Measurements from ENCODE around the gene TNRC6B.

Gene TNRC6B

GRCh38 chr22:40175611-40176244, 2.0 kb upstream of the TNRC6B start:
- TF ChIP-seq, protein P1, sequence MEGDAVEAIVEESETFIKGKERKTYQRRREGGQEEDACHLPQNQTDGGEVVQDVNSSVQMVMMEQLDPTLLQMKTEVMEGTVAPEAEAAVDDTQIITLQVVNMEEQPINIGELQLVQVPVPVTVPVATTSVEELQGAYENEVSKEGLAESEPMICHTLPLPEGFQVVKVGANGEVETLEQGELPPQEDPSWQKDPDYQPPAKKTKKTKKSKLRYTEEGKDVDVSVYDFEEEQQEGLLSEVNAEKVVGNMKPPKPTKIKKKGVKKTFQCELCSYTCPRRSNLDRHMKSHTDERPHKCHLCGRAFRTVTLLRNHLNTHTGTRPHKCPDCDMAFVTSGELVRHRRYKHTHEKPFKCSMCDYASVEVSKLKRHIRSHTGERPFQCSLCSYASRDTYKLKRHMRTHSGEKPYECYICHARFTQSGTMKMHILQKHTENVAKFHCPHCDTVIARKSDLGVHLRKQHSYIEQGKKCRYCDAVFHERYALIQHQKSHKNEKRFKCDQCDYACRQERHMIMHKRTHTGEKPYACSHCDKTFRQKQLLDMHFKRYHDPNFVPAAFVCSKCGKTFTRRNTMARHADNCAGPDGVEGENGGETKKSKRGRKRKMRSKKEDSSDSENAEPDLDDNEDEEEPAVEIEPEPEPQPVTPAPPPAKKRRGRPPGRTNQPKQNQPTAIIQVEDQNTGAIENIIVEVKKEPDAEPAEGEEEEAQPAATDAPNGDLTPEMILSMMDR (conservative IDR thresholded peaks at IDR 0.05; ENCODE audit: control insufficient read depth, insufficient read depth, low read depth, low read length) = no peak
- H3K4me3 ChIP-seq (ENCODE audit: control insufficient read depth, low read depth, low read length) = no peak overlapping the region
- no peak for DNase-seq (ENCODE audit: low read depth)

DNA sequence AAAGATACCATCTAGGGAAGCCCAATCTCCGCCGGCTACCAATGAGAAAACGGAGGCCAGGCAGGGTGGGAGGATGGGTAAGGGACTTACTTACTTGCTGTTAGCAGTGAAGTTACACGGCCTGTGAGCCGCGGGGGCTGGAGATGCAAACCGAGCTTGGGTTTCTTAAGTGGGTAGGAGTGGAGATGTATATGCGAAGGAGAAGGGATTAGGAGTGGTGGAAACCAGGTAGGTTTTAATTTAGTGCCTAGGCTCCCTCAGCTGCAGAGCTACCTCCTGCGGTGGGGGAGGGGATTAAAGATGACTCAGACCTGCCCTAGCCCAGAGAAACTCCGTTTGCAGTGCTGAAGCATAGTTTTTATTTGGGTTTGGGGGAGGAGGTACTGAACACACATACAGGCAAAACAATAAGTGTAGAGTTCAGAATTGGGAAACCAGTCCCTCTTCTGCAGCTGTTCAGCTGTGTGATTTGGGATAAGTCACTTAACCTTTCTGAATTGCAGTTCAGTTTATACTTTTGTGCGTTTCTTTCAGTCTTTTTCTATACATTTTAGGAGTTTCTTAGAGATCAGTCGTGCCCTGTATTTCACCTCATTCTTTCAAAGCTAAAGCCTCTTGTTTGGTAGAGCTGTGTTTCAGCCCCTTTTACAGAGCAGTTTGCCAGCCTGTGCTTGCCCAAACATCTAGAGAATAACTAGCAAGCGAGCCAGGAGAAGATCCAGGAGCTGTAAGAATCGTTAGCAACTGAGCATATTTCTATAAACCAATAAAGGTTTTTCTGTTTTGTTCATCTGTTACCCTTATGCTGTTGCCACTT, 596 bp upstream of the TNRC6B start:
- TF ChIP-seq, protein P1 (conservative IDR thresholded peaks at IDR 0.05; ENCODE audit: control insufficient read depth, insufficient read depth, low read depth, low read length) = no peak

GRCh38 chr22:40178417-40179409, 988 bp downstream of the TNRC6B start:
- H3K4me3 ChIP-seq (ENCODE audit: control insufficient read depth, low read depth, low read length) = peak overlapping the region; percentile 95
- TF ChIP-seq, protein P1 (conservative IDR thresholded peaks at IDR 0.05; ENCODE audit: control insufficient read depth, insufficient read depth, low read depth, low read length) = no peak

More for the DNA sequence above, 596 bp upstream of the TNRC6B start:
- H3K4me3 ChIP-seq (ENCODE audit: control insufficient read depth, low read depth, low read length) = peak overlapping the region; percentile 95
- peak; percentile 74 for DNase-seq (ENCODE audit: low read depth)

DNA sequence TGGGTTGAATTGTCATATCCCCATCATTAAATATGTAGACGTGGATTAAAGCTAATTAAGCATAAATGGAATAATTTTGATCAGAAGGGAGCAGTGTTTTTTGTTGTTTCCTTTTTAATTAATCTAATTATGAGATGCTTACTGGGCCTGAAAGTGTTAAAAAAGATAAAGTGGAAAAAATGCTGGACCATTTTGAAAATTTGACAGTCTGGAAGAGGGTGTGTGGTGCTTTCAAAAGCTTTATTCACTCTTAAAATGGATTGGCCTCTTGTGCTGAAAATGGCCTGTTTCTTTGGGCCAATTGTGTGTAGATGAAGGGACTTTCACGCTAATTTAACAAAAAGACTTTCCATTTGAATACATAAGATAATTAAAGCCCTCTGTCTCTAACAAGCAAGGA, 1.8 kb downstream of the TNRC6B start:
- TF ChIP-seq, protein P1 (conservative IDR thresholded peaks at IDR 0.05; ENCODE audit: control insufficient read depth, insufficient read depth, low read depth, low read length) = no peak
- DNase-seq (ENCODE audit: low read depth) = no peak
- peak overlapping the region; percentile 95 for H3K4me3 ChIP-seq (ENCODE audit: control insufficient read depth, low read depth, low read length)

More at GRCh38 chr22:40178417-40179409, 988 bp downstream of the TNRC6B start:
- DNase-seq (ENCODE audit: low read depth) = peak; percentile 55

- peak overlapping the region; percentile 95 for H3K4me3 ChIP-seq (ENCODE audit: control insufficient read depth, low read depth, low read length)
- TF ChIP-seq, protein P1 (conservative IDR thresholded peaks at IDR 0.05; ENCODE audit: control insufficient read depth, insufficient read depth, low read depth, low read length) = no peak
- DNase-seq (ENCODE audit: low read depth) = peak; percentile 59
Observed at GRCh38 chr22:40180403-40180802, 2.7 kb downstream of the TNRC6B start.

DNA sequence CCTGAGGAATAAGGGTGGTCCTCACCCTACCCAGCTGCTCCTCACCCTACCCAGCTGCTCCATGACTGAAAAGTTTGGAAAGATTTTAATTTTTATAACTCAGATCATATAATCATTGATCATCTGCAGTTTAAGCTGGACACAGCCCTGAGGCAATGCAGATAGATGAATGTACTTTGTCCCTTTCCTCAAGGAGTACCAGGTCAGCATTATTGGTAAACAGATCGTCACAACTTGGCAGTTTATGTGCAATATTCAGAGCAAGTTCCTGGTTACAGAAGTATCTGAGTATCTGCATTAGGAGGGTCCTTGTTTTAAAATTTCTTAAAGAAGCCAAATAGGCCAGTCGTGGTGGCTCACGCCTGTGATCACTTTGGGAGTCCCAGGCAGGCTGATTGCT, 3.6 kb downstream of the TNRC6B start:
- no peak overlapping the region for H3K4me3 ChIP-seq (ENCODE audit: control insufficient read depth, low read depth, low read length)
- TF ChIP-seq, protein P1 (conservative IDR thresholded peaks at IDR 0.05; ENCODE audit: control insufficient read depth, insufficient read depth, low read depth, low read length) = no peak
- DNase-seq (ENCODE audit: low read depth) = no peak

All from fibroblast of mammary gland (primary cell).